A549 (cell line): Measurements from ENCODE around the gene GARNL3. TPM values are rescaled to one million over a fixed set of nuclear protein-coding genes. Genes with fewer than 3 reads are reported as not detected.

Experiments used
- ATAC-seq, 2 experiments: fragments of 200-7000 bp in 1 of 2; fragments of >200 bp in 1 of 2; cut with Nextera tagmentation in 1 of 2; cut with Tn5 transposase in 1 of 2; 3 replicates each; pipeline versions ENCODE4 v1.8.0 to v1.9.1; 2018 to 2020; ENCODE audit warnings: mild to moderate bottlenecking in 1 of 2, moderate library complexity in 1 of 2
- CTCF ChIA-PET: fragments of 300-600 bp; sonication (Branson Sonifier 250); formaldehyde crosslinking; extraction: SDS; loops from one replicate; lab custom pipeline; 2021; ENCODE audit warnings: antibody characterized with exemption, inconsistent platforms; lab: Yijun Ruan, JAX
- POLR2A ChIA-PET: fragments of 350-600 bp; formaldehyde crosslinking; extraction: SDS; loops from one replicate; lab custom pipeline; 2021; ENCODE audit warnings: antibody characterized with exemption, inconsistent platforms; lab: Yijun Ruan, JAX
- DNase-seq, 2 experiments: peaks; one replicate each; pipeline versions ENCODE4 v3.0.0 to v3.0.0-alpha.2; 2011 to 2016; ENCODE audit warnings: low read depth in 1 of 2, low spot score in 1 of 2
- FAIRE-seq: peaks from 2 replicates; lab custom pipeline; 2011; peaks lifted over from hg19 to GRCh38; lab: Jason Lieb, UNC
- H3K27ac ChIP-seq, 2 experiments: fragments of >200 bp; sonication (Bioruptor Twin); formaldehyde crosslinking; 3 replicates each; pipeline ENCODE4 v1.5.1; 2016 to 2017
- H3K4me1 ChIP-seq: fragments of >200 bp; sonication (Bioruptor Twin); formaldehyde crosslinking; 3 replicates; pipeline ENCODE4 v1.6.1; 2016
- H3K4me2 ChIP-seq: fragments of >200 bp; sonication (Bioruptor Twin); formaldehyde crosslinking; 3 replicates; pipeline ENCODE4 v1.6.1; 2016
- H3K4me3 ChIP-seq: fragments of >200 bp; sonication (Bioruptor Twin); formaldehyde crosslinking; 3 replicates; pipeline ENCODE4 v1.5.1; 2016
- H3K9me3 ChIP-seq: fragments of >200 bp; sonication (Bioruptor Twin); formaldehyde crosslinking; 3 replicates; pipeline ENCODE4 v1.6.1; 2016
- EP300 ChIP-seq, 2 experiments: fragments of >200 bp; sonication (Bioruptor Twin); formaldehyde crosslinking; IDR thresholded peaks; 2 replicates in 1 of 2; 3 replicates in 1 of 2; pipeline ENCODE4 v1.6.1; 2016 to 2017
- FOSL2 ChIP-seq, 2 experiments: fragments of 450-650 bp in 1 of 2; fragments of >200 bp in 1 of 2; sonication (Bioruptor Twin) in 1 of 2; formaldehyde crosslinking; IDR thresholded peaks; 2 replicates each; pipeline versions ENCODE4 v1.5.0 to v1.6.1; 2016 to 2020; ENCODE audit warnings: mild to moderate bottlenecking in 1 of 2, moderate library complexity in 1 of 2
- FOXS1 ChIP-seq: fragments of 250-450 bp; sonication (Bioruptor Pico); IDR thresholded peaks from 2 replicates; pipeline ENCODE4 v1.5.0; 2020; ENCODE audit warnings: mild to moderate bottlenecking, moderate library complexity
- HDAC2 ChIP-seq: fragments of 200-600 bp; sonication (generic); IDR thresholded peaks from 2 replicates; pipeline ENCODE4 v1.6.1; 2016
- HEYL ChIP-seq: fragments of 250-450 bp; sonication (Bioruptor Pico); IDR thresholded peaks from 2 replicates; pipeline ENCODE4 v1.8.0; 2021; ENCODE audit warnings: mild to moderate bottlenecking, moderate library complexity
- HOXB5 ChIP-seq: fragments of 250-450 bp; sonication (Bioruptor Pico); IDR thresholded peaks from 2 replicates; pipeline ENCODE4 v1.5.0; 2020; ENCODE audit warnings: mild to moderate bottlenecking, moderate library complexity
- KDM1A ChIP-seq: fragments of 200-600 bp; sonication (generic); IDR thresholded peaks from 2 replicates; pipeline ENCODE4 v1.6.1; 2016; ENCODE audit warnings: low read depth, mild to moderate bottlenecking
- POLR2A ChIP-seq: IDR thresholded peaks from 2 replicates; pipeline ENCODE4 v1.6.1; 2012; ENCODE audit warnings: mild to moderate bottlenecking, low read length
- POLR2AphosphoS2 ChIP-seq: conservative IDR thresholded peaks from 2 replicates; pipeline ENCODE4 v1.6.1; 2012; ENCODE audit warnings: low read length, improper control_type of control experiment, inconsistent platforms
- RCOR1 ChIP-seq: fragments of 150-350 bp; IDR thresholded peaks from 2 replicates; pipeline ENCODE4 v1.6.1; 2014; ENCODE audit warnings: antibody characterized with exemption, low read length, low read depth
- SMC3 ChIP-seq: fragments of >200 bp; sonication (Bioruptor Twin); formaldehyde crosslinking; IDR thresholded peaks from 3 replicates; pipeline ENCODE4 v1.6.1; 2018; ENCODE audit warnings: inconsistent platforms
- SREBF2 ChIP-seq: fragments of 450-650 bp; IDR thresholded peaks from 2 replicates; pipeline ENCODE4 v1.6.1; 2014; ENCODE audit warnings: mild to moderate bottlenecking, moderate library complexity
- ZC3H11A ChIP-seq: fragments of 450-650 bp; IDR thresholded peaks from 2 replicates; pipeline ENCODE4 v1.6.1; 2014; ENCODE audit warnings: antibody characterized with exemption, mild to moderate bottlenecking
- ZSCAN20 ChIP-seq: fragments of 250-450 bp; sonication (Bioruptor Pico); IDR thresholded peaks from 2 replicates; pipeline ENCODE4 v1.8.0; 2022; ENCODE audit warnings: mild to moderate bottlenecking, moderate library complexity
- WGBS: methylation state at CpG from one replicate; pipeline ENCODE4 v1.1.6; 2017; ENCODE audit errors: missing lambda C conversion rate; 5-methylcytosine and 5-hydroxymethylcytosine counted together
- polyA plus RNA-seq, 4 experiments: library from polyadenylated mRNA; depleted of rRNA in 3 of 4; stranded (reverse); fragments of >200 nt; fragmentation: RNase III in 1 of 4; extraction: RNeasy Plus Mini Kit Qiagen cat#74134 plus additional on column Dnase treatment in 1 of 4; gene quantifications; 2 replicates in 3 of 4; 3 replicates in 1 of 4; pipeline ENCODE4 v1.2.3, GENCODE V29; 2011 to 2017
- TF ChIP-seq, protein P1 (sequence below): fragments of 150-350 bp; IDR thresholded peaks from 2 replicates; pipeline ENCODE4 v1.6.1; 2014; ENCODE audit warnings: low read depth, mild to moderate bottlenecking, low read length
- TF ChIP-seq, protein P2 (sequence below): fragments of >200 bp; sonication (Bioruptor Twin); formaldehyde crosslinking; IDR thresholded peaks from 3 replicates; pipeline ENCODE4 v1.6.1; 2016
- TF ChIP-seq, protein P3 (sequence below): IDR thresholded peaks from 2 replicates; pipeline ENCODE4 v1.6.1; 2012
- TF ChIP-seq, protein P4 (sequence below): fragments of 450-650 bp; IDR thresholded peaks from 2 replicates; pipeline ENCODE4 v1.6.1; 2014; ENCODE audit warnings: antibody characterized with exemption
- TF ChIP-seq, protein P5 (sequence below): fragments of >200 bp; sonication (Bioruptor Twin); formaldehyde crosslinking; IDR thresholded peaks from 2 replicates; pipeline ENCODE4 v1.6.1; 2016

The GARNL3 gene
- polyA plus RNA-seq, 2 of the 4 experiments (the other 2 are of a cell fraction): 2.9 to 5.1 TPM

DNA sequence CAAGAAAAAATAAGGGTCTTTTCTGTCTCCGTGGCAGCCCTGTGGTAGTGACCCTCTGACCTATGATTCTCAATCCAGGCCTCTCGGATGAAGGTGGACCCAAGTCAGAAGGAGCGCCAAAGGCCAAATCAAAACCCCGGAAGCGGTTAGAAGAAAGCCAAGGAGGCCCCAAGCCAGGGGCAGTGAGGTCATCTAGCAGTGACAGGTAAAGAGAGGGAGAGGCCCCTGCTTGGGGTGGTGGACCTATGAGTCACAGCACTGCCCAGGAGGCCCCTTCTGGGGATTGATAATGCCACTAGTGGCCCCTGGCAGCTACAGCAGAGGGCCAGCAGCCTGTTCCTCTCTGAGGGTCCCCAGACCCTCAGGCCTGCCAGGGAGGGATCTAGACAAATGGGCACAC lies 126.0 kb downstream of the GARNL3 start (continued):
- TF ChIP-seq, protein P1, sequence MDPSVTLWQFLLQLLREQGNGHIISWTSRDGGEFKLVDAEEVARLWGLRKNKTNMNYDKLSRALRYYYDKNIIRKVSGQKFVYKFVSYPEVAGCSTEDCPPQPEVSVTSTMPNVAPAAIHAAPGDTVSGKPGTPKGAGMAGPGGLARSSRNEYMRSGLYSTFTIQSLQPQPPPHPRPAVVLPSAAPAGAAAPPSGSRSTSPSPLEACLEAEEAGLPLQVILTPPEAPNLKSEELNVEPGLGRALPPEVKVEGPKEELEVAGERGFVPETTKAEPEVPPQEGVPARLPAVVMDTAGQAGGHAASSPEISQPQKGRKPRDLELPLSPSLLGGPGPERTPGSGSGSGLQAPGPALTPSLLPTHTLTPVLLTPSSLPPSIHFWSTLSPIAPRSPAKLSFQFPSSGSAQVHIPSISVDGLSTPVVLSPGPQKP: no peak
- TF ChIP-seq, protein P2, sequence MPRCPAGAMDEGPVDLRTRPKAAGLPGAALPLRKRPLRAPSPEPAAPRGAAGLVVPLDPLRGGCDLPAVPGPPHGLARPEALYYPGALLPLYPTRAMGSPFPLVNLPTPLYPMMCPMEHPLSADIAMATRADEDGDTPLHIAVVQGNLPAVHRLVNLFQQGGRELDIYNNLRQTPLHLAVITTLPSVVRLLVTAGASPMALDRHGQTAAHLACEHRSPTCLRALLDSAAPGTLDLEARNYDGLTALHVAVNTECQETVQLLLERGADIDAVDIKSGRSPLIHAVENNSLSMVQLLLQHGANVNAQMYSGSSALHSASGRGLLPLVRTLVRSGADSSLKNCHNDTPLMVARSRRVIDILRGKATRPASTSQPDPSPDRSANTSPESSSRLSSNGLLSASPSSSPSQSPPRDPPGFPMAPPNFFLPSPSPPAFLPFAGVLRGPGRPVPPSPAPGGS: no peak
- no peak for TF ChIP-seq KDM1A

DNA sequence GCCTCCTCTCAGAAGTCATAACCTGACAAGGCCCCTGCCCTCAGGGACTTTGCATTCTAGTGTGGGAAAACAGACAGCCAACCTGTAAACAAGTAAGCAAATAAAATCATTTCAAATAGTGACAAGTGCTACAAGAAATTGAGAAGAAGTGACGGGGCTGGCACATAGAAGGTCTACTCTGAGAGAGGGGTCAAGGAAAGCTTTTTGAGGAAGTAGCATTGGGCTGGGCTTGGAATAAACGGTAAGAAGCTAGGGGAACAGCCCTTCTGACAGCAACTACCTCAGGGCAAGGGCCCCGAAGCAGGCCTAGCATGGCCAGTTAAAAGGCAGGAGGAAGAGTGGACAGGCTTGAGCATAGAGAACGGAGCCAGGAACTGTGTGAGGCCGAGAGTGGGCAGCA lies 127.6 kb downstream of the GARNL3 start:
- no peak for FAIRE-seq
- ChIA-PET POLR2A (no interaction called here), CTCF (interaction anchor here (0.6 to 2.7 kb wide), 5 partner anchors 47 to 432 kb away, joined by 3 to 6 read pairs (median 3); no protein-coding TSS in a partner anchor)
- no peak for DNase-seq
- no peak overlapping the region for H3K4me2 ChIP-seq
- H3K27ac ChIP-seq: peak overlapping the region in 1 of 2 experiments; percentile 61; a peak in 2 of 6 replicates
- H3K4me1 ChIP-seq: peaks cover 35% of the 10 kb centered on the region
- TF ChIP-seq, protein P2: no peak
- TF ChIP-seq HDAC2 (no peak), POLR2AphosphoS2 (no peak), EP300 (IDR thresholded peaks at IDR 0.05) (no peak), POLR2A (no peak), FOXS1 (no peak), ZC3H11A (no peak), RCOR1 (no peak)
- TF ChIP-seq, protein P3, sequence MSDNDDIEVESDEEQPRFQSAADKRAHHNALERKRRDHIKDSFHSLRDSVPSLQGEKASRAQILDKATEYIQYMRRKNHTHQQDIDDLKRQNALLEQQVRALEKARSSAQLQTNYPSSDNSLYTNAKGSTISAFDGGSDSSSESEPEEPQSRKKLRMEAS: no peak
- TF ChIP-seq, protein P4, sequence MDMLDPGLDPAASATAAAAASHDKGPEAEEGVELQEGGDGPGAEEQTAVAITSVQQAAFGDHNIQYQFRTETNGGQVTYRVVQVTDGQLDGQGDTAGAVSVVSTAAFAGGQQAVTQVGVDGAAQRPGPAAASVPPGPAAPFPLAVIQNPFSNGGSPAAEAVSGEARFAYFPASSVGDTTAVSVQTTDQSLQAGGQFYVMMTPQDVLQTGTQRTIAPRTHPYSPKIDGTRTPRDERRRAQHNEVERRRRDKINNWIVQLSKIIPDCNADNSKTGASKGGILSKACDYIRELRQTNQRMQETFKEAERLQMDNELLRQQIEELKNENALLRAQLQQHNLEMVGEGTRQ: no peak
- ATAC-seq: no peak
- no peak overlapping the region for H3K4me3 ChIP-seq
- no peaks in the 10 kb centered on the region for H3K9me3 ChIP-seq
- WGBS: 89% methylated on average over 5 of the region's 5 CpGs

DNA sequence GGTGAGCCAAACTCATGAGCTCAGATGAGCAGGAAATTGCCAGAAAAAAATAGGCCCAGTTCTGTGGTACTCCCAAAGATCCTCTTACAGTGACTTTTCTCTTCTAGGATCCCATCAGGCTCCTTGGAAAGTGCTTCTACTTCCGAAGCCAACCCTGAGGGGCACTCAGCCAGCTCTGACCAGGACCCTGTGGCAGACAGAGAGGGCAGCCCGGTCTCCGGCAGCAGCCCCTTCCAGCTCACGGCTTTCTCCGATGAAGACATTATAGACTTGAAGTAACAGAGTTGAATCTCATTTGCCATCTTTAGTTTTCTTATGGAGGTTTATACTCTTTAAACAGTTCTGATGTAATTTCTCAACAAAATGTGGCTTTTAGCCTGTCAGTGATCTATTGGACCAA lies 128.4 kb downstream of the GARNL3 start:
- no peak for ATAC-seq
- ChIA-PET CTCF (interaction anchor here (0.6 to 2.7 kb wide), 7 partner anchors 45 to 432 kb away, joined by 3 to 9 read pairs (median 3); no protein-coding TSS in a partner anchor), POLR2A (no interaction called here)
- peaks cover 28% of the 10 kb centered on the region for H3K4me1 ChIP-seq
- WGBS: 92% methylated on average over 5 of the region's 5 CpGs
- H3K9me3 ChIP-seq: no peaks in the 10 kb centered on the region
- no peak overlapping the region for H3K4me3 ChIP-seq
- no peak for FAIRE-seq
- peak overlapping the region in 1 of 2 experiments; percentile 61; a peak in 3 of 6 replicates for H3K27ac ChIP-seq
- no peak for DNase-seq
- TF ChIP-seq, protein P5, sequence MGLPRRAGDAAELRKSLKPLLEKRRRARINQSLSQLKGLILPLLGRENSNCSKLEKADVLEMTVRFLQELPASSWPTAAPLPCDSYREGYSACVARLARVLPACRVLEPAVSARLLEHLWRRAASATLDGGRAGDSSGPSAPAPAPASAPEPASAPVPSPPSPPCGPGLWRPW: no peak
- TF ChIP-seq SREBF2: no peak
- no peak for TF ChIP-seq HEYL (CRISPR knock-in tag)
- no peak for TF ChIP-seq SMC3
- TF ChIP-seq ZSCAN20 (CRISPR knock-in tag): no peak
- TF ChIP-seq FOSL2 (IDR thresholded peaks at IDR 0.05): no peak
- no peak for TF ChIP-seq FOSL2 (CRISPR knock-in tag; IDR thresholded peaks at IDR 0.05)
- TF ChIP-seq KDM1A: no peak
- TF ChIP-seq HOXB5 (CRISPR knock-in tag): no peak
- TF ChIP-seq, protein P2: no peak
- no peak for TF ChIP-seq EP300 (IDR thresholded peaks at IDR 0.05)
- H3K4me2 ChIP-seq: no peak overlapping the region
